Brain microvascular endothelial cell (primary cell): Measurements from ENCODE around the gene PRRG4.

Experiments used
- DNase-seq: peaks from one replicate; pipeline ENCODE4 v3.0.0-alpha.2; 2020
- H3K27ac ChIP-seq: fragments of 250-450 bp; sonication (Bioruptor Pico); 2 replicates; pipeline ENCODE4 v1.5.1; 2020; ENCODE audit warnings: mild to moderate bottlenecking, moderate library complexity
- H3K27me3 ChIP-seq: fragments of 250-450 bp; sonication (Bioruptor Pico); replicated peaks from 2 replicates; pipeline ENCODE4 v1.5.1; 2020; ENCODE audit warnings: mild to moderate bottlenecking
- H3K36me3 ChIP-seq: fragments of 250-450 bp; sonication (Bioruptor Pico); replicated peaks from 2 replicates; pipeline ENCODE4 v1.5.1; 2020; ENCODE audit warnings: mild to moderate bottlenecking
- H3K4me3 ChIP-seq: 2 replicates; pipeline ENCODE4 v1.5.1; 2011; ENCODE audit warnings: low read depth, mild to moderate bottlenecking, control low read depth, low read length, moderate library complexity
- CTCF ChIP-seq: IDR thresholded peaks from 2 replicates; pipeline ENCODE4 v1.5.1; 2011; ENCODE audit warnings: low read depth, mild to moderate bottlenecking, moderate library complexity, low read length, control low read depth, inconsistent platforms; ENCODE audit errors: missing control alignments
- in situ Hi-C: cut with HindIII; loops from 2 replicates; pipeline ENCODE4 v1.10.0; 2017; ENCODE audit warnings: low sequenced_read_pairs, low pct_ligation_motif_present

PRRG4 gene

GRCh38 chr11:32893343-32894148 is 63.8 kb downstream of the PRRG4 start:
- Histone ChIP-seq H3K4me3 (peak overlapping the region; percentile 87), H3K36me3 (no peaks in the 10 kb centered on the region), H3K27me3 (no peaks in the 10 kb centered on the region), H3K27ac (peak overlapping the region; percentile 66)
- peak; percentile 61 for TF ChIP-seq CTCF
- in situ Hi-C loops, result no loop called here
- peak; percentile 24 for DNase-seq

DNA sequence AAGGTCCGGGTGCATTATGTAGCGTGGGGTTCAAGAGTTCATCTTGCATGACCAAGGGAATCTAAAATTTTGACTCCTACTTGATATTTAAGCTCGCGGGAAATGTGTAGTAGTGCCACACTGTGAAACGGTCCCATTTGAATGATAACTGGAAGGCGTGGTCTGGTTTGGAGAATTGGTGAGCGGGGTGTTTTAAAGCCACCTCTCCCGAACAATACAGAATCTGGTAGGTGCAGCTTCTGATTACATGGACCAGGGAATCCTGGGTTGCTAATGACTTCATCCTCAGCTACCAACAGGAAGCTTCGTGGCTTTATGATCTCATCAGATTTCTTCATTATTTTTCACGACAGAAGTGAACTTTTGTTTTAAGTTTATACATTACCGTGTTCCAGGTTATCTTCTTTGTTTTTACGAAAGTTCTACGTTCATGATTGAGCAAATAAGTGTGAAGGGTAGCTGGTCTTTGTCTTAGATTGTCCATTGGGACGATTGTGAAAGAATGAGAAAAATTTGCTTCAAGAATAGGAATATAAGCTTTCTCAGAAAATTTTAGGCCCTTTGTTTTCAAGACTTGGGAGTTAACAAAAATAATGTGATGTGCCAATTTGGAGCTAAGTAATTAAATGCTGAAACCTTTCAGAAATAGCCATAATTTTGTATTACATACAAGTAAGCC is 64.6 kb downstream of the PRRG4 start:
- peak; percentile 70 for DNase-seq
- Histone ChIP-seq H3K4me3 (peak overlapping the region; percentile 87), H3K27ac (peak overlapping the region; percentile 66), H3K27me3 (no peaks in the 10 kb centered on the region), H3K36me3 (no peaks in the 10 kb centered on the region)
- in situ Hi-C loops, result no loop called here
- TF ChIP-seq CTCF, result no peak

DNA sequence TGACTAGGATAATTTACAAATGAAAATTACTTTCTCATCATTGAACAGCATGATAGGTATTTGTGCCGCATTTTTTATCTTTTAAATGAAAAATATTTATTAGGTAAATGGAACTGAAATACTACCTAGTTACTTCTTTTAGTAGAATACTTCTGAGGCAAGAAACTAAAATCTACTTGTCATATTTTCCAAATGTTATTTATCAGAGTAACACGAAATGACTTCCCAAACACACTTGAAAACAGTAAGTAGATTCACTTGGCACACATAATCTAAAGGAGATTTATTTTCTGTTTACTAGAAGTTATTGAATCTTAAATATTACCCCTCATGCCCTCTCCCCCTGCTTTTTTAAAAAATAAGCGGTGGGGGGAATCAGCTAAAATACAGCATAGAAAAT is 65.2 kb downstream of the PRRG4 start:
- Histone ChIP-seq H3K4me3 (peak overlapping the region; percentile 87), H3K36me3 (no peaks in the 10 kb centered on the region), H3K27ac (no peak overlapping the region), H3K27me3 (no peaks in the 10 kb centered on the region)
- no peak for DNase-seq
- in situ Hi-C loops, result no loop called here
- TF ChIP-seq CTCF, result no peak

GRCh38 chr11:32895471-32895870 is 65.7 kb downstream of the PRRG4 start:
- no peak for DNase-seq
- no peak overlapping the region for H3K4me3 ChIP-seq
- H3K27me3 ChIP-seq, result no peaks in the 10 kb centered on the region
- TF ChIP-seq CTCF, result no peak
- no peak overlapping the region for H3K27ac ChIP-seq
- in situ Hi-C loops, result no loop called here
- H3K36me3 ChIP-seq, result no peaks in the 10 kb centered on the region

DNA sequence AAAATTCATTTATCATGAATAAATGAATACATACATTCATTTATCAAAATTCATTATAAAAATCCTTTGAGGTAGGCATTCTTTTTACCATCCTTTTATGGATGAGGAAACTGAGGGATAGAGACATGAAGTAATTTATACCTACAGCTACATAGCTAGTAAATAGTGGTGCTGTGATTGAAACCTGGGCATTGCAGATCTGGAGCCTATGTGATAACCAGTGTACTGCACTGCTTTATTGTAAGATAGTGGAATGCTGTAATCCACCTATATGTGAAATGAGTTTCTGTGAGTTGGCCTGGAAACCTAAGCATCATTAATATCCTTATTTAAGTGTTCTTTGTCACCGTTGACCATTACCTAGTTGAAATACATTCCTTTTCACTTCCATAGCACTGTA is 67.4 kb downstream of the PRRG4 start:
- DNase-seq, result no peak
- Histone ChIP-seq H3K27ac (no peak overlapping the region), H3K36me3 (no peaks in the 10 kb centered on the region), H3K4me3 (no peak overlapping the region), H3K27me3 (no peaks in the 10 kb centered on the region)
- TF ChIP-seq CTCF, result no peak
- in situ Hi-C loops, result no loop called here
